Measurements from ENCODE around the gene PDIA6.
"Not testable (repeated sequence)": the region's sequence is repeated elsewhere in the genome, so short reads cannot be mapped to it uniquely, and the experiment has no call there.

PDIA6 gene

DNA sequence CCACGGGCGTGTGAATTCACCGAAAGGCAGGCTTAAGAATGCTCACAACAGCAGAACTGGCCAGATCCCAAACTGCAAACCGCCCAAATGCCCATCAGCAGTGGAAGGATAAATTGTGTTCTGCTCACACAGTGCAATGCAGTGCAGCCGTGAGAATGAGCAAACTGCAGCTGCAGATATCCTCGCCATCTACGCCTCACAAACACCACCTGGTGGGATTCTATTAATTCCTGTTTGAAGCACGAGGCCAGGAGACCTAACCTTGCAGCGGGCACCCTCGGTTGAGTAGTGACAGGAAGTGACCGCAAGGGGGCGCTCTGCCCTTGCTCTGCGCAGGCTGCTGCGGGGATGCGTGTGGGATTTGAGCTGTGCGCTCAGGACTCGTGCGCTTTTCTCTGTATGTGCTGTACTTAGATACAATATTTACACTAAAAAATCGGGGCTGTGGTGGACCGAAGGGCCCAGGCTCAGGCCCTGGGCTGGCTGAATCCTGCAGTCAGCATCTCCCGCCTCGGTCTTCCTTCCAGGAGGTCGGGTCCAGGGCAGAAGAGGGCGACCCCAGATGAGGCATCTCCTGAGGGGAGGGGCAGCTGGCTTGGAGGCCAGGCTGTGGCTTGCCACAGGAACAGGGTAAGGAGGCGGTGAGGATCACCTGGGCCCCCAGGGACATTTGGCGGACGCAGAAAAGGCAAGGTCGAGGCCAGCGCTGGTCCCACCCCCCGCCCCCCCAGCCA is 19.8 kb upstream of the PDIA6 start:
- peak; percentile 84 for DNase-seq

DNA sequence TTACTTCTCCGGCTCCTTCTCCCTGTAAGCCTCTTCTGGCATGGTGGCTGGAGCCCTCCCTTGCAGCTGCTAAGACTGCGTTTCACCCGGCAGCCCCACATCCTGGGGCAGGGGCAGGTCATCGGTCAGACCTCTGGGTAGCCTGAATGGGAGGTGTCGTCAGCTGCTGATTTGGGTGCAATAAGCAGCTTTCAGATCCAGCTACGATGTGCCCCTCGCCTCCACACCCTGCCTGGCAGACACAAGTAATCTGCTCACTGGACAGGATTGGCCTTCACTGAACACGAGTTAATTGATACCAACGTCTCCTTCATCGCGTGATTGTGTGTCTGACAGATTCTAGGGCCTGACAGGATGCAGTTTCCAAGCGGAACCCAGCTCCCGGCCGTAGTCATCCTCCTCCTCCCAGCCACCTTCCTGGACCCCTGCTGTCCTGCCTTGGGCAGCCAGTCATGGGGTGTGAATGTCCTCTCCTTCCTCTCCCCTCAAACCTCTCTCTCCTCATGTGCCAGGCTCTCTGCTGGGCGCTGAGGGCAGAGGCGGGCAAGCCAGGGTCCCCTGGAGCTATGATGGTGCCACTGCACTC is 18.9 kb upstream of the PDIA6 start:
- no peak for DNase-seq

DNA sequence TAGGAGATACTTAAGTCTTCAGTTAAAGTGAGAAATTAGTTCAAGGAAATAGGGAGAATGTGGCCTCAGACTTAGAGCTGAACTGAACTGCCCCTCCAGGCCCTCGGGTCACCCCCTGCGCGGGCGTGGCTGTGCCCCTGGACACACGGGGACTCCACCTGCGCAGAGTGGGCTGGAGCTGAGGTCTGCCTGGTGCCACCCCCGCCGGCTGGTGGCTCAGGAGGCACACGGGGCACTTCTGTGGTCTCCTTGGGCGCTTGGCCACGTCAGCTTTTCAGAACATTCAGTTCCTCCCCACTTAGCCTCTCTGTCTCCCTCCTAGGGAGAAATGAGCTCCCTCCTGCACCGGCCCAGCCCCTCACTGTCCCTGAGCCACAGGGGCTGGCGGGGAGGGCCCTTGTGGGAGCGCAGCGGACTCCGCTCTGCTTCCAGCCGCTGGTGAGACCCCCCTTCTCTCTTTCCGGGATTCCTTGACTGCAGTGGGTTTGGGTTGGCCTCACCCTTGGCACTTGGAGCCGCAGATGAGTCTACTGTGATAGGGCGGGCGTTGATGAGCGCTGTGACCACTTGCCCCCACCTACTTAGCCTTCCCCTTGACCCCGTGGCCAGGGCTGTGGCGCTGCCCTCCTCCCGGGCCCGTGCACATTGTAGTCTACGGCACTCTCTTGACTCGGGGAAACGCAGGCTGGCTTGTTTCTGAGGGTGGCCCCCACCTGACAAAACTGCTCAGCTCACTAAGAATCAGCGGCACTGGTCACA is 18.2 kb upstream of the PDIA6 start:
- DNase-seq: no peak

DNA sequence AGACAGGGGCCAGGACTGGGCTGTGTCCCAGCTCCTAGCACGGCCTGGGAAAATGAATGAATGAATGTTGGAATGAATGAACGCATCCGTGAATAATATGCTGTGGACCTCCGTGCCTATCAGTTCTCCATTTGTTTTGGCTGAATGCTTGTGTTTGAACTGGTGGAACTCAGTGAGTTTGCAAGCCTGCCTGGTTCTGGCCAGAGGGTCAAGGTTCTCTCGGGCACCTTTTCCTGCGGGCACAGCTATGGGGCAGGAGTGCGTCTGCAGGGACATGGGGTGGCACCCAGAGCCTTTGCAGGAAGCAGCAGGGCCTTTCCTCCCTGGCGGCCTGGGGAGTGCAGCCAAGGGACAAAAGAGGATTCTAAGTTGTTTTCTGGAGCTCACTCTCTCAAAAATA is 17.6 kb upstream of the PDIA6 start:
- DNase-seq: no peak

DNA sequence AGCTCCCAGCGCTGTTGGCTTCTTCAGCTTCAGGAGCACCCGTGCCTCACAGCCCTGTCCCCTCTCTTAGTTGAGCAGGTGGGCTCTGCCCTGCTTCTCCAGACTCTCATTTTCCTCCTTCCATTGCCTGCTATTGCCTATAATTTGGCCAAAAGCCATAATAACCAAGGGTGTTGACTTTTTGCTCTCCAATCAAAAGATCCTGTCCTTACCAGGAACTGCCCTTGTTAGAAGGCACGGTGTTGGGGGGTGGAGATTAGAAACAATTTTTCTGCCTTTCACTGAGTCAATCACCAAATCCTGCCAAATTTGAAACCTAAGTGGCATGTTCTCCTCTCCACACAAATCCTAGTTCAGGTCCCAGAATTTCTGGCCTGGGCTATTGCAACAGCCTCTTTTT is 16.7 kb upstream of the PDIA6 start:
- no peak for DNase-seq

DNA sequence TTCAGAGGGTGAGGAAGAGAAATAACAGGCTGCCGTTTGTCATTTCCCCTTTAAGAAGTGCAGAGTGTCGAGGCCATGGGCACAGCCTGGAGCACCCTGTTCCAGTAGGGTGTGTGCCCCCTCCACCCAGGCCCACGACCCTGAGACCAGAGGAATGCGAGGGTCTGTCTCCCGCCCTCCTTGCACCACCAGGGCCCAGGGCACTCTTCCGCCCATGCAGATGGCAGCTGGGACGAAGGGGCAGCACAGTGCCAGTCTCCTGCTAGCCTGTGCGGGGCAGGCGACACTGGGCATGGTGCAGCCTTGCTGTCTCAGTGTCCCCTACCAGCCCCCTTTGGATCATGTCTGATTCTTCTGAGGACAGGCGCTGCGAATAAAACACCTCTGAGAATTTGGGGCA is 15.8 kb upstream of the PDIA6 start:
- no peak for DNase-seq

DNA sequence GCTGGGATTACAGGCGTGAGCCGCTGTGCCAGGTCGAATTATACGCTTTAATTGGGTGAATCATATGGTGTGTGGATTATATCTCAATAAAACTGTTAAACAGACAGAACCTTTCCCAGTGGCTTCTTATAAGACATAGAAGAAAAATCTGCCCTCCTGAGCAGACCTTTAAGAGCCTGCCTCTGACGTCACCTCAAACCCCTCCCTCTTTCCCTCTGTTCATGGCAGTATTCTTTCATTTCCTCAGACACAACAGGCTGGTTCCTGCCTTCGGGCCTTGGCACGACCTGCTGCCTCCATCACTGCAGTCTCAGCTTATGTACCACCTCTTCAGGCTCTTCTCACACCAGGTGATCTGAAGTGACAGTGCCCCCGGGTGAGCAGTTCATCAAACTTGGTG is 14.0 kb upstream of the PDIA6 start:
- no peak for DNase-seq

DNA sequence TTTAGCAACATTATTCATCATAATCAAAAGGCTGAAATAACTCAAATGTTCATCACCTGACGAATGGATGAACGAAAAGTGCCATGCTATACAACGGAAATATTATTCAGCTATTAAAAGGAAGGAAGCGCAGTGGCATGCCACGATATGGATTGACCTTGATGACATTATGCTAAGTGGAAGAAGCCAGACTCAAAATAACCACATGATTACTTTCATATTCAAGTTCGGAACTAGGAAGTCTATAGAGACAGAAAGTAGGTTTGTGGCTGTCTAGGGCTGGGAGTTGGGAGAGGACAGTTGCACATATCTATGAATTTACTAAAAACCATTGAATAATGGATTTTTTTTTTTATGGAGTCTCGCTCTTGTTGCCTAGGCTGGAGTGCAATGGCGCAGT is 13.4 kb upstream of the PDIA6 start:
- DNase-seq: no peak

DNA sequence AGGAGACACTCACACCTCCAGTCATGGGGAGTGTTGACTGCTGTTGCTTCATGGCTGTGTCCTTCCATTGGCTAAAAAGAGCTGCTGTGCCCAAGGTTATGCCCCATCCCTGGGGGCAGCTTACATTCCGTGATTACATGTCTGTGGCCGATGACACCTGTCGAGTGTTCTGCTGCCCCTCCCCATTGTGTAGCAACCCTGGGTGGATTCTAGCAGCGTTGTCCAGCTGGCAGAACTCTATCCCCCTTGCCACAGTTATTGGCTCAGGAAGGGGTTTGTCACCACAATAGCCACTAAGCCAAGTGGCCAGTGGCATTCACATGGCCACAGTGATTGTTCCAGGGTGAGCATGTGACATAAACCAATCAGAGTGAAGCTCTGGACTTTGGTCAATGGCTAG is 11.6 kb upstream of the PDIA6 start:
- no peak for DNase-seq

DNA sequence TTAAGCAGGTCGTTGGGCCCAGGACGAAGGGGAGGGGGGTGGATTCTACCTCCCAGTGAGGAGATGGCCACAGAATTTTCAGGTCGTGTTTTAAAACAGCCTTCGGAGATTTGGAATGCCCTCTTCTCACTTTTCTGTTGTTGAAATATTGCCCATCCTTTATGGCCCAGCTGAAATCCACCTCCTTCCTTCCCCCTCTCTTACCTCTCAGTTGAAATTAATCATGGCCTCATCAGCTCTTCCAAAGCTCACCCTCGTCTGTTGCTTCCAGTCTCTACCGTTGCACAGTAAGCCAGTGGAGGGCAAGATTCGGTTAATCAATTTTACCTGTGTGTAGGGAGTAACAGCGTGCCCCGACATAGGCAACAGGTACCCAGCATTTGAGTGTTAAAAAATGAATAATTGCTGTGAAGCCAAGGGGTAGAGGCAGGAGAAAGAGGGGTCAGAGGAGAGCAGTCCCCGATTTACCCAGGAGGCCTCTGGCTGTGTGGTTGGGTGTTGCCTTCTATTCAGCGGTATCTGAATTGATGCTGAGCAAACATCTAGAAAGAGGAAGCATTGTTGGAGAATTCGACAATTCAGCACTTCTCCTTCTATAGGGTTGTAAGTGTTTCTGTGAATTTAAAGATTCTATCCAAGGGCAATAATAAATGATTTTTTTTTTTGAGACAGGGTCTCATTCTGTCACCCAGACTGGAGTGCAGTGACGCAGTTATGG is 8.6 kb upstream of the PDIA6 start:
- no peak for DNase-seq

DNA sequence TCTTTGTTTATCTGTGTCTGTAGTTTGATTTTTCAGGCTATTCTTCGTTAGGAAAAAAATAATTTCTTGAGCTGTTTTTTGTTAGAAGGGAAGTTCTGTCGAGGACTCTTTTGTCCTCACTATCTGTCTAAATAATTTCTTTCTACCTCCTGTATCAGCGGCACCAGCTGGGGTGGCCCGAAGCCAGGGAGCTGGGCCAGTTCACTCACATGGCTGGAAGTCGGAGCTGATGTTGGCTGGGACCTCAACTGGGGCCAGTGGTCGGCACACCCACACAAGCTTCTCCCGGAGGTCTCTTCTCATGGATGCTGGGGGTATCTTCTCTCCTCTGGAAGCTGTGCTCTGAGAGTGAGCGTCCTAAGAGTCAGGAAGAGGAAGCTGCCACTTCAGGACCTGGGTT is 8.0 kb upstream of the PDIA6 start:
- DNase-seq: no peak

DNA sequence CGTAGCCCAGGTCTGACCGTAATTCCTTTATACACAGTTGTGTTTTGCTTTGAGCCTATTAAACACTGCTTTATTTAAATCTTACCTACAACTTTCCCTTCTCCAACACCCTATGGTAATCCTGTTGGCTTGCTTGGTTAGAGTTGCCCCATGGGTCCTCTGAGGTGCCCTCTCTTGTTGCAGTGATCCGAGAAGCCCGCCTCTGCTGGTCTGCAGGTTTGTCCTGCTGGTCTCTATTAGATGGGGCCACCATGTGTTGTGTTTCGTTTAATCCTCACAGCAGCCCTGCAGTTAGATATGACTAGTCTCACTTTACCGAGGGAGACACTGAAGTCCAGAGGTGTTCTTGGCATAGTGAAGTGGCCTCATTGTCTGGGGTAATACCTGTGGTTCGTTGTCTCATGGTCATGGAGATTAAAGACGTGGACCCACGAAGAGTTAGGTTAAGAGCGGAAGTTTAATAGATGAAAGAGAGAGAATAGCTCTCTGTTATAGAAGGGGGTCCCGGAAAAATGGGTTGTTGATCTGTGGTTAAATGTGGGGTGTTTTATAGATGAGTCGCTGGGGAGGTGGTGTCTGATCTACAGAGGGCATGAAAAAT is 7.2 kb upstream of the PDIA6 start:
- no peak for DNase-seq

DNA sequence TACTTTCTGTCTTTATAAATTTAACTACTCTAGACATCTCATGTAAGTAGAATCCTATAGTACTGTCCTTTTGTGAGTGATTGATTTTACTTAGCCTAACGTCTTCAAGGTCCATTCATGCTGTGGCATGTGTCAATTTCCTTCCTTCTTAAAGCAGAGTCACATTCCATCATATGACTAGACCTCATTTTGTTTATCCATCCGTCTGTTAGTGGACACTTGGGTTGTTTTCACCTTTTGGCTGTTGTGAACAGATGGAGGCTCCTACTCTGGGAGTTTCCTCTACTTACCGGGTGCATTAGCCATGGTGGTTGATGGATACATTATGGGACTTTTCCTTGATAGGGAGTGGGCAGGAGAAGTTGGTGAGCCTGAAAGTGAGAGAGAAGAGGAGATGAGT is 6.4 kb upstream of the PDIA6 start:
- DNase-seq: no peak

DNA sequence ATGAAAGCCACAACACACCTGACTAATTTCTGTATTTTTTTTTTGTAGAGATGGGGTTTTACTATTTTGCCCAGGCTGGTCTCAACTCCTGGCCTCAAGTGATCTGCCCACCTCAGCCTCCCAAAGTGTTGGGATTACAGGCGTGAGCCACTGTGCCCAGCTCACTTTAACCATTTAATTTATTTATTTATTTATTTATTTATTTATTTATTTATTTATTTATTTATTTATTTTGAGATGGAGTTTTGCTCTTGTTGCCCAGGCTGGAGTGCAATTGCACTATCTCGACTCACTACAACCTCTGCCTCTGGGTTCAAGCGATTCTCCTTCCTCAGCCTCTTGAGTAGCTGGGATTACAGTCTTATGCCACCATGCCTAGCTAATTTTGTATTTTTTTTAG is 5.7 kb upstream of the PDIA6 start:
- DNase-seq: not testable (repeated sequence)

DNA sequence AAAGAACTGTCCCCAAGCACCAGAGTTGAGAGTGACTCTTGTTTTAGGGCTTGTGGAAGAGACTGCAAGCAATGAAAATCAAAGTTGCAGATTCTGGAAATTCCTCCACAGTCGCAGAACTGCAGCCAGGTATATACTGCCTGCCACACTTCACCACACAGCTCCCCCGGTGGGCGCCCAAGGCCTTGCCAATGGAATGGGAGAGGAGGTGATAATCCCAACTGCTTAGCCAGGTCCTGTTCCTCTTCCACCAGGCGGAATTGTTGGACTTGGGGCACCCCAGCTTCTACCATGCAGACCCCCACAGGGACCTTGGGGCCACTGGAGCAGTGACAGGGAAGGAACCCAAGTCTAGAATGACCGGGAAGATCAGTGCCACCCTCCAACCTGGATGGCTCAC is 4.8 kb upstream of the PDIA6 start:
- no peak for DNase-seq

DNA sequence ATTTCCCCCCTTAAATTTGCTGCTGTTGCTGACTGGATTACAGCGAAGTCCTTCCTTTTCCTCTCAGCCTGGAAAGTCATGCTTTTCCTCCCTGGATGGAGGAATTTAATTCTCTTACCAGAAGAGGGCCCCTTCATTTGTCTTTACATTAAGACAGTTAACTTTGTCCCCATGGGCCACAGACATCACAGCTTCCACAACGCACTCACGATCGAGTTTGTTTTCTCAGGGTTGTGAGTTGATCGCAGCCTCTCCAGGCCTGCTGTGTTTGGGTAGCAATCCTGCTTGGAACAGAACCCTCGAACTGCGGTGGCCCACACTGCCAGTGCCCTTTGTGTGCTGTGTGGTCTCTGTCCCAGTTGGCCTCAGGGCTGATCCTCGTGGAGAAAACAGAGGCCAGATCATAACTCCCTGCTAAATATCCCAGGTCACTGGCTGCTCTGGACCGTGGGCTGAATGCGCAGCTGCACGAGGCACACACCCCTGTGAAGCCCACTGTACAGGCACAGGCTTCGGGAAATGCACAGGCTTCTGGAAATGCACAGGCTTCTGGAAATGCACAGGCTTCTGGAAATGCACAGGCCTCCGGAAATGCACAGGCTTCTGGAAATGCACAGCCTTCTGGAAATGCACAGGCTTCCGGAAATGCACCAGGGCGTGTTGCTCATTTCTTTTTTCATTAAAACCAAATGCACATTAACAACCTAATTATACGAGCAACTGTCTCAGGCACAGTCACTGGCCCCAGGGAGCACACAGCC is 2.2 kb upstream of the PDIA6 start:
- no peak for DNase-seq

DNA sequence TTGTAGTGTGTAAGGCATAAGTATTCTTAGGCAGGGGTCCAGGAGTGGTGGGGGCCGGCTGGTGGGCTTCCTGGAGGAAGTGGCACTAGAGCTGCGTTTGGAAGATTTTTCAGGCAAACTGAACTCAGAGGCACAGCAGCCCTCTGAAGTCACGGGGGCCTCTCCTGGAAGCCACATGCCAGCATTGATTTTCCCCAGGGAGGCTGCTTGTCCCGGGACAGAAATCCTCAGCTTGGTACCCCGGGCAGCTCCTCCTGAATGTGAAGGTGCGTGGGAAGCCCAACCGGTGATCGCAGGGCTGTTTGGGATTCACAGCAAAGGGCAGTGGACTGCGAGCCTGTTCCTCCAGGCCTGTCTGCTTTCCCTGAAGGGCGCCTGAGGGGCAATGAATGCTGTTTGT is 1.6 kb upstream of the PDIA6 start:
- no peak for DNase-seq

DNA sequence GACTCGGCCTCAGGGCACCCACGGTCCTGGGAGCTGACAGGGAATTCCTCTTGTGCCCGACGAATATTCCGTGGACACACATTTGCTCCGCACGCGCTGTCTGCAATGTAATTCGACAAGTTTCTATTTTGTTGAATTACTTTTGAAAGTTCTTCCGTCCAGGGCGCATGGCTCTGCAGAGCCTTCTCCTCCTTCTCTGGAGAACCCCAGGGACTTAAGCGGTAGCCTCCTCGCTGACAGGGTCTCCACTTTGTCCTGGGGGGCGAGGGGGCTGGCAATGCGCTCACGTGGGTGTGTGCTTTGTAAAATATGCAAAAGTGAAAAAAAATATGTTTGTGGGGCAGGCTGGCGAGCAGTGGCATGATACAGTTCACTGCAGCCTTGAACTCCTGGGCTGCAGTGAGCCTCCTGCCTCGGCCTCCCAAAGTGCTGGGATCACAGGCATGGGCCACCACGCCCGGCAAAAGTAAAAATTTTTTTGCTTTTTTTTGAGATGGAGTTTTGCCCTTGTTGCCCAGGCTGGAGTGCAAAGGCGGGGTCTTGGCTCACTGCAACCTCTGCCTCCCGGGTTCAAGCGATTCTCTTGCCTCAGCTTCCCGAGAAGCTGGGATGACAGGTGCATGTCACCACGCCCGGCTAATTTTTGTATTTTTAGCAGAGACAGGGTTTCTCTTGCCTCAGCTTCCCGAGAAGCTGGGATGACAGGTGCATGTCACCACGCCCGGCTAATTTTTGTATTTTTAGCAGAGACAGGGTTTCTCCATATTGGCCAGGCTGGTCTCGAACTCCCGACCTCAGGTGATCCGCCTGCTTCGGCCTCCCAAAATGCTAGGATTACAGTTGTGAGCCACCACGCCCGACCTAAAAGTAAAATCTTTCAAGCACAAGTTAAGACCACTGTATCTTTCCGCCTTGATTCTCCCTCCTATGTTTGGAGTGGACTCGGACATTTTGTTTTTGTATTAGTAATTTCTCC is 866 bp upstream of the PDIA6 start:
- not testable (repeated sequence) for DNase-seq

DNA sequence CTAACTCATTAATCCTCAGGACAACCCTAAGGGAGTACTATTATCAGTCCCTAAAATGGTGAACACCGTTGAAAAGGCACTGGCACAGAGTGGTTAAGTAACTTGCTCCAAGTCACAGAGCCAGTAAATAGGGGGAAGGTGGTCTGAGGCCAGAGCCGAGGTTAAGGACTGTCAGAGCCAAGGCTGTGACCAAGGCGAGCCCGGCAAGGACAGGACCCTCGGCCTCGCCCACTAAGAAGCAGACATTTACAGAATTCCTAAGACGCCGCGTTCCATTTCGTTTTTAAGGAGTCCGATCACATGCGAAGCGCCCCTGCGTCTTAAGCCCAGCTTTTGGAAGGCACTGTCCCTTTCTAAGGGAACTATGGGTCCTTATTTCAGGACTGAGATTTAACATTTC is 1.1 kb downstream of the PDIA6 start:
- no peak for DNase-seq

DNA sequence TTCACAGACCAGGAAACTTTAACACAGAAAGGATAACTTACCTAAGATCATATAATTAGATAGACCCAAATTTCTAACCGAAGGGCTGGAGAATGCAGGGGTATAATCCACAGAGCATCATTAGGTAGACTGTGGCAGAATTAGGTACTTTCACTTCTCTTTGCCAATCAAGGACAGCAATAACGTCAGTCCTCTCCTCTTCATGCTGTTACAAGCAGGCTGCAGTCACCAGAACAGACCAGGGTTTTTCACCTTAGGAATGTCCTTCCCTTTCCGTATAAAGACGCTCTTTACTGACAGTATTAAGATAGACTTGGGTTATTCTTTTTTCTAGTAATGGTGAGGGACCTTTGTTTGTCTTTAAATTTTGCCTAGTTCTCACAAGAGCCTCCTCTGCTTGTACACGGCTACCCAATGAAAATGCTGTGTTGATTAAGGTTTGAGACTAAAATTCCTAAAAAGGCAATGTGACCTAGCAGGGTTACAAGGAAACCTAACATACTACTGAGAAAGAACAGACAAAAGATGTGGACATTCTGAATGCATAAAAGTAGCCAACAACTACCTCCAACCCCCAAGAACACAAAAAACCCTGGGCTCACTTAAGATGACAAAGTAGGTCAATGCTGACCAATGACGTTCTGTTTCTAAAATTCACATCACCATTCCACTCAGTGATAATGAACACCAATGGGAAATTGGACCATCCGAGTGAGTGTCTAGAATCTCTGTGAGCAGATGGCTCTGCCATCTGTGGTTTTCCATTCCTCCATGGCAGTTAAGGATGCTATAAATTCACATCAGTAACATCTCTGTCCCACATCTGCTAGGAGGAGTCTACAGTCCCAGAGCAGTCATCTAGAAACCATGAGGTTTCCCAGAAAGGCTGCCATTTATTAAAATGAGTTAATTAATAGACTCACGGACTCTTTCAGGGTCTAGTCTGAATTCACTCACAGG is 2.1 kb downstream of the PDIA6 start:
- DNase-seq: no peak
